WTC11 (cell line): ENCODE results near the gene INF2. TPM values are rescaled to one million over a fixed set of nuclear protein-coding genes. Genes with fewer than 3 reads are reported as not detected.

Experiments
- ATAC-seq: fragments of 200-7000 bp; cut with Tn5 transposase; 2 replicates; pipeline ENCODE4 v1.10.0; 2021; ENCODE audit warnings: mild to moderate bottlenecking, moderate library complexity
- CTCF ChIA-PET: fragments of 300-600 bp; sonication (Branson Sonifier 250); formaldehyde crosslinking; loops from one replicate; lab custom pipeline; 2021; ENCODE audit warnings: antibody characterized with exemption; lab: Charles Lee
- POLR2A ChIA-PET: fragments of 350-600 bp; sonication (Branson Sonifier 250); formaldehyde crosslinking; loops from one replicate; lab custom pipeline; 2021; ENCODE audit warnings: antibody characterized with exemption; lab: Charles Lee
- DNase-seq: peaks from one replicate; pipeline ENCODE4 v3.0.0; 2021; ENCODE audit warnings: low spot score
- H3K27ac Mint-ChIP-seq: 2 replicates; pipeline ENCODE4 v1.8.0; 2021; ENCODE audit warnings: mixed read lengths
- H3K27me3 Mint-ChIP-seq: 2 replicates; pipeline ENCODE4 v1.8.0; 2021; ENCODE audit warnings: low read depth, mild to moderate bottlenecking, moderate library complexity, mixed read lengths
- H3K36me3 Mint-ChIP-seq: 2 replicates; pipeline ENCODE4 v1.8.0; 2021; ENCODE audit warnings: mixed read lengths
- H3K4me1 Mint-ChIP-seq: 2 replicates; pipeline ENCODE4 v1.8.0; 2022; ENCODE audit warnings: mixed read lengths
- H3K4me3 Mint-ChIP-seq: 2 replicates; pipeline ENCODE4 v1.8.0; 2021; ENCODE audit warnings: mild to moderate bottlenecking, moderate library complexity, mixed read lengths
- H3K9me3 Mint-ChIP-seq: 2 replicates; pipeline ENCODE4 v1.8.0; 2021; ENCODE audit warnings: mixed read lengths
- AFF4 ChIP-seq: sonication (generic); formaldehyde crosslinking; IDR thresholded peaks from 2 replicates; pipeline ENCODE4 v1.8.1; 2023; ENCODE audit warnings: mild to moderate bottlenecking, missing genetic modification reagents, borderline replicate concordance
- ETV6 ChIP-seq: sonication (generic); formaldehyde crosslinking; IDR thresholded peaks from 2 replicates; pipeline ENCODE4 v1.8.1; 2022; ENCODE audit warnings: mild to moderate bottlenecking, missing genetic modification reagents
- FOXP1 ChIP-seq: sonication (generic); formaldehyde crosslinking; IDR thresholded peaks from 2 replicates; pipeline ENCODE4 v1.8.0; 2022; ENCODE audit warnings: missing genetic modification reagents, mild to moderate bottlenecking, moderate library complexity, borderline replicate concordance
- GABPB1 ChIP-seq: sonication (generic); formaldehyde crosslinking; IDR thresholded peaks from 2 replicates; pipeline ENCODE4 v1.8.1; 2023; ENCODE audit warnings: mild to moderate bottlenecking, missing genetic modification reagents
- HMGXB4 ChIP-seq: sonication (generic); formaldehyde crosslinking; IDR thresholded peaks from 2 replicates; pipeline ENCODE4 v1.8.1; 2023; ENCODE audit warnings: mild to moderate bottlenecking, moderate library complexity, missing genetic modification reagents
- IRF2 ChIP-seq: sonication (generic); formaldehyde crosslinking; IDR thresholded peaks from 2 replicates; pipeline ENCODE4 v1.8.0; 2022; ENCODE audit warnings: low read depth, missing genetic modification reagents, borderline replicate concordance
- NFE2L1 ChIP-seq: sonication (generic); formaldehyde crosslinking; IDR thresholded peaks from 2 replicates; pipeline ENCODE4 v1.8.1; 2023; ENCODE audit warnings: missing genetic modification reagents
- NR2C2 ChIP-seq: sonication (generic); formaldehyde crosslinking; IDR thresholded peaks from 2 replicates; pipeline ENCODE4 v1.8.0; 2022; ENCODE audit warnings: mild to moderate bottlenecking, missing genetic modification reagents
- TCF7 ChIP-seq: sonication (generic); formaldehyde crosslinking; IDR thresholded peaks from 2 replicates; pipeline ENCODE4 v1.8.0; 2022; ENCODE audit warnings: mild to moderate bottlenecking, low read depth, missing genetic modification reagents, moderate library complexity
- ZNF219 ChIP-seq: sonication (generic); formaldehyde crosslinking; IDR thresholded peaks from 2 replicates; pipeline ENCODE4 v1.8.0; 2023; ENCODE audit warnings: missing genetic modification reagents, mild to moderate bottlenecking, borderline replicate concordance
- total RNA-seq: library from RNA; stranded (reverse); gene quantifications from 3 replicates; pipeline ENCODE4 v1.2.3, GENCODE V29; 2021
- TF ChIP-seq, protein P1 (sequence below): fragments of 250-450 bp; sonication (Bioruptor Pico); IDR thresholded peaks from 2 replicates; pipeline ENCODE4 v1.9.0; 2021; ENCODE audit warnings: mild to moderate bottlenecking
- TF ChIP-seq, protein P2 (sequence below): sonication (generic); formaldehyde crosslinking; IDR thresholded peaks from 2 replicates; pipeline ENCODE4 v1.8.0; 2022; ENCODE audit warnings: mild to moderate bottlenecking, missing genetic modification reagents

Gene INF2
- total RNA-seq, 1 experiment from 2014 or later, result 82.4 TPM

GRCh38 chr14:104688505-104689108 lies 811 bp upstream of the INF2 start:
- H3K9me3 Mint-ChIP-seq, result peaks cover 8% of the 10 kb centered on the region
- no peak for ATAC-seq
- peaks cover 3% of the 10 kb centered on the region; the same call in 1 of the 2 replicates for H3K36me3 Mint-ChIP-seq
- no peak overlapping the region for H3K27ac Mint-ChIP-seq
- ChIA-PET CTCF (interaction anchor here (1.2 to 2.5 kb wide), 5 partner anchors 9 to 37 kb away, joined by 3 to 13 read pairs (median 6); no protein-coding TSS in a partner anchor), POLR2A (interaction anchor here (1.1 kb wide), 1 partner anchor 22 kb away, joined by 4 read pairs; no protein-coding TSS in a partner anchor)
- H3K27me3 Mint-ChIP-seq, result no peaks in the 10 kb centered on the region; the same call in 1 of the 2 replicates
- H3K4me1 Mint-ChIP-seq, result peaks cover 36% of the 10 kb centered on the region
- no peak for DNase-seq
- TF ChIP-seq, protein P1, sequence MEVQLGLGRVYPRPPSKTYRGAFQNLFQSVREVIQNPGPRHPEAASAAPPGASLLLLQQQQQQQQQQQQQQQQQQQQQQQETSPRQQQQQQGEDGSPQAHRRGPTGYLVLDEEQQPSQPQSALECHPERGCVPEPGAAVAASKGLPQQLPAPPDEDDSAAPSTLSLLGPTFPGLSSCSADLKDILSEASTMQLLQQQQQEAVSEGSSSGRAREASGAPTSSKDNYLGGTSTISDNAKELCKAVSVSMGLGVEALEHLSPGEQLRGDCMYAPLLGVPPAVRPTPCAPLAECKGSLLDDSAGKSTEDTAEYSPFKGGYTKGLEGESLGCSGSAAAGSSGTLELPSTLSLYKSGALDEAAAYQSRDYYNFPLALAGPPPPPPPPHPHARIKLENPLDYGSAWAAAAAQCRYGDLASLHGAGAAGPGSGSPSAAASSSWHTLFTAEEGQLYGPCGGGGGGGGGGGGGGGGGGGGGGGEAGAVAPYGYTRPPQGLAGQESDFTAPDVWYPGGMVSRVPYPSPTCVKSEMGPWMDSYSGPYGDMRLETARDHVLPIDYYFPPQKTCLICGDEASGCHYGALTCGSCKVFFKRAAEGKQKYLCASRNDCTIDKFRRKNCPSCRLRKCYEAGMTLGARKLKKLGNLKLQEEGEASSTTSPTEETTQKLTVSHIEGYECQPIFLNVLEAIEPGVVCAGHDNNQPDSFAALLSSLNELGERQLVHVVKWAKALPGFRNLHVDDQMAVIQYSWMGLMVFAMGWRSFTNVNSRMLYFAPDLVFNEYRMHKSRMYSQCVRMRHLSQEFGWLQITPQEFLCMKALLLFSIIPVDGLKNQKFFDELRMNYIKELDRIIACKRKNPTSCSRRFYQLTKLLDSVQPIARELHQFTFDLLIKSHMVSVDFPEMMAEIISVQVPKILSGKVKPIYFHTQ, result no peak
- no peak for TF ChIP-seq ZNF219 (CRISPR knock-in tag)
- TF ChIP-seq FOXP1 (CRISPR knock-in tag), result 0 out of 2 replicates have a peak, but pooled peaks have one; percentile 24
- peak; percentile 35; the same call in 1 of the 2 replicates for TF ChIP-seq GABPB1 (CRISPR knock-in tag)
- no peak for TF ChIP-seq TCF7 (CRISPR knock-in tag)
- TF ChIP-seq IRF2 (CRISPR knock-in tag), result no peak
- no peak for TF ChIP-seq NFE2L1
- no peak for TF ChIP-seq AFF4 (CRISPR knock-in tag)
- 0 out of 2 replicates have a peak, but pooled peaks have one; percentile 37 for TF ChIP-seq ETV6 (CRISPR knock-in tag)
- 0 out of 2 replicates have a peak, but pooled peaks have one; percentile 23 for TF ChIP-seq NR2C2 (CRISPR knock-in tag)
- no peak for TF ChIP-seq HMGXB4 (CRISPR knock-in tag)
- TF ChIP-seq, protein P2, sequence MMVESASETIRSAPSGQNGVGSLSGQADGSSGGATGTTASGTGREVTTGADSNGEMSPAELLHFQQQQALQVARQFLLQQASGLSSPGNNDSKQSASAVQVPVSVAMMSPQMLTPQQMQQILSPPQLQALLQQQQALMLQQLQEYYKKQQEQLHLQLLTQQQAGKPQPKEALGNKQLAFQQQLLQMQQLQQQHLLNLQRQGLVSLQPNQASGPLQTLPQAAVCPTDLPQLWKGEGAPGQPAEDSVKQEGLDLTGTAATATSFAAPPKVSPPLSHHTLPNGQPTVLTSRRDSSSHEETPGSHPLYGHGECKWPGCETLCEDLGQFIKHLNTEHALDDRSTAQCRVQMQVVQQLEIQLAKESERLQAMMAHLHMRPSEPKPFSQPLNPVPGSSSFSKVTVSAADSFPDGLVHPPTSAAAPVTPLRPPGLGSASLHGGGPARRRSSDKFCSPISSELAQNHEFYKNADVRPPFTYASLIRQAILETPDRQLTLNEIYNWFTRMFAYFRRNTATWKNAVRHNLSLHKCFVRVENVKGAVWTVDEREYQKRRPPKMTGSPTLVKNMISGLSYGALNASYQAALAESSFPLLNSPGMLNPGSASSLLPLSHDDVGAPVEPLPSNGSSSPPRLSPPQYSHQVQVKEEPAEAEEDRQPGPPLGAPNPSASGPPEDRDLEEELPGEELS (CRISPR knock-in tag), result peak; percentile 25; the same call in 1 of the 2 replicates
- TF ChIP-seq, all 79 proteins: peak for 5
- peak overlapping the region; percentile 63 for H3K4me3 Mint-ChIP-seq
